ENCODE measurements around the gene KATNAL1. TPM values are rescaled to one million over a fixed set of nuclear protein-coding genes. Genes with fewer than 3 reads are reported as not detected.
"Not testable (repeated sequence)": the region's sequence is repeated elsewhere in the genome, so short reads cannot be mapped to it uniquely, and the experiment has no call there.

The KATNAL1 gene
- polyA plus RNA-seq, 1 donor (not counting 4 experiments of a cell fraction or from before 2014, with no cell fraction given) = 10.1 TPM

- no peak overlapping the region for H3K4me2 ChIP-seq (ENCODE audit: control insufficient read depth, extremely low read depth, insufficient read depth, low read depth, low read length)
- no peak for TF ChIP-seq EZH2 (IDR thresholded peaks at IDR 0.05; ENCODE audit: low read length)
- no peak for TF ChIP-seq CTCF (optimal IDR thresholded peaks at IDR 0.05 in 1 of 3, IDR thresholded peaks at IDR 0.05 in 1 of 3, conservative IDR thresholded peaks at IDR 0.05 in 1 of 3; ENCODE audit: extremely low read depth in 1 of 3, insufficient read depth in 2 of 3, low read length in 3 of 3)
- no peaks in the 10 kb centered on the region for H3K79me2 ChIP-seq (ENCODE audit: control insufficient read depth, insufficient read depth, low read length)
- no peaks in the 10 kb centered on the region for H3K9me1 ChIP-seq (ENCODE audit: control insufficient read depth, extremely low read depth, insufficient read depth, low read length)
- H3K4me1 ChIP-seq (ENCODE audit: control insufficient read depth, extremely low read depth, insufficient read depth, low read length) = no peaks in the 10 kb centered on the region
- dilution Hi-C loops (cut with MboI; ENCODE audit: extremely low pct_ligation_motif_present, low sequenced_read_pairs) = no loop called here
- no peaks in the 10 kb centered on the region for H4K20me1 ChIP-seq (ENCODE audit: control insufficient read depth, extremely low read depth, insufficient read depth, low read length)
- FAIRE-seq (no peak), DNase-seq (ENCODE audit: low read depth, low spot score) (no peak)
- no peak overlapping the region for H3K9ac ChIP-seq (ENCODE audit: control insufficient read depth, extremely low read depth, insufficient read depth, low read length)
- no peak overlapping the region for H3K4me3 ChIP-seq (ENCODE audit: control insufficient read depth in 2 of 3, extremely low read depth in 1 of 3, insufficient read depth in 2 of 3, low read depth in 1 of 3, low read length in 3 of 3)
- no peak overlapping the region for H2AFZ ChIP-seq (ENCODE audit: control insufficient read depth, low read length)
- H3K9me3 ChIP-seq (ENCODE audit: control insufficient read depth, low read depth, low read length) = no peaks in the 10 kb centered on the region
- H3K27me3 ChIP-seq (ENCODE audit: control insufficient read depth, extremely low read depth, insufficient read depth, low read length) = no peaks in the 10 kb centered on the region
- H3K36me3 ChIP-seq (ENCODE audit: control insufficient read depth in 2 of 2, extremely low read depth in 1 of 2, insufficient read depth in 2 of 2, low read length in 2 of 2) = no peaks in the 10 kb centered on the region
- H3K27ac ChIP-seq (ENCODE audit: control insufficient read depth, insufficient read depth, low read length) = no peak overlapping the region
Observed at GRCh38 chr13:30175166-30175565, 132.2 kb downstream of the KATNAL1 start.

- not testable (repeated sequence) for DNase-seq (ENCODE audit: low read depth, low spot score); FAIRE-seq; H3K4me2 ChIP-seq (ENCODE audit: control insufficient read depth, extremely low read depth, insufficient read depth, low read depth, low read length)
Observed at GRCh38 chr13:30174250-30174649, 133.1 kb downstream of the KATNAL1 start.

GRCh38 chr13:30173303-30173610 lies 134.1 kb downstream of the KATNAL1 start:
- Histone ChIP-seq H3K4me2 (ENCODE audit: control insufficient read depth, extremely low read depth, insufficient read depth, low read depth, low read length) (no peak overlapping the region), H3K9me3 (ENCODE audit: control insufficient read depth, low read depth, low read length) (no peaks in the 10 kb centered on the region), H3K27ac (ENCODE audit: control insufficient read depth, insufficient read depth, low read length) (no peak overlapping the region), H3K9ac (ENCODE audit: control insufficient read depth, extremely low read depth, insufficient read depth, low read length) (no peak overlapping the region), H3K27me3 (ENCODE audit: control insufficient read depth, extremely low read depth, insufficient read depth, low read length) (no peaks in the 10 kb centered on the region), H3K79me2 (ENCODE audit: control insufficient read depth, insufficient read depth, low read length) (no peaks in the 10 kb centered on the region), H3K9me1 (ENCODE audit: control insufficient read depth, extremely low read depth, insufficient read depth, low read length) (no peaks in the 10 kb centered on the region), H3K36me3 (ENCODE audit: control insufficient read depth in 2 of 2, extremely low read depth in 1 of 2, insufficient read depth in 2 of 2, low read length in 2 of 2) (no peaks in the 10 kb centered on the region), H3K4me3 (ENCODE audit: control insufficient read depth in 2 of 3, extremely low read depth in 1 of 3, insufficient read depth in 2 of 3, low read depth in 1 of 3, low read length in 3 of 3) (no peak overlapping the region), H4K20me1 (ENCODE audit: control insufficient read depth, extremely low read depth, insufficient read depth, low read length) (no peaks in the 10 kb centered on the region), H2AFZ (ENCODE audit: control insufficient read depth, low read length) (no peak overlapping the region), H3K4me1 (ENCODE audit: control insufficient read depth, extremely low read depth, insufficient read depth, low read length) (no peaks in the 10 kb centered on the region)
- dilution Hi-C loops (cut with MboI; ENCODE audit: extremely low pct_ligation_motif_present, low sequenced_read_pairs) = no loop called here
- FAIRE-seq (no peak), DNase-seq (ENCODE audit: low read depth, low spot score) (no peak)
- TF ChIP-seq CTCF (optimal IDR thresholded peaks at IDR 0.05 in 1 of 3, IDR thresholded peaks at IDR 0.05 in 1 of 3, conservative IDR thresholded peaks at IDR 0.05 in 1 of 3; ENCODE audit: extremely low read depth in 1 of 3, insufficient read depth in 2 of 3, low read length in 3 of 3) (no peak), EZH2 (IDR thresholded peaks at IDR 0.05; ENCODE audit: low read length) (no peak)

More at GRCh38 chr13:30174250-30174649, 133.1 kb downstream of the KATNAL1 start:
- H3K27me3 ChIP-seq (ENCODE audit: control insufficient read depth, extremely low read depth, insufficient read depth, low read length); H3K79me2 ChIP-seq (ENCODE audit: control insufficient read depth, insufficient read depth, low read length); dilution Hi-C loops (cut with MboI; ENCODE audit: extremely low pct_ligation_motif_present, low sequenced_read_pairs); H3K9ac ChIP-seq (ENCODE audit: control insufficient read depth, extremely low read depth, insufficient read depth, low read length); H3K9me3 ChIP-seq (ENCODE audit: control insufficient read depth, low read depth, low read length); H3K36me3 ChIP-seq (ENCODE audit: control insufficient read depth in 2 of 2, extremely low read depth in 1 of 2, insufficient read depth in 2 of 2, low read length in 2 of 2); H3K27ac ChIP-seq (ENCODE audit: control insufficient read depth, insufficient read depth, low read length); H2AFZ ChIP-seq (ENCODE audit: control insufficient read depth, low read length); H3K4me1 ChIP-seq (ENCODE audit: control insufficient read depth, extremely low read depth, insufficient read depth, low read length); H3K9me1 ChIP-seq (ENCODE audit: control insufficient read depth, extremely low read depth, insufficient read depth, low read length); H4K20me1 ChIP-seq (ENCODE audit: control insufficient read depth, extremely low read depth, insufficient read depth, low read length); H3K4me3 ChIP-seq (ENCODE audit: control insufficient read depth in 2 of 3, extremely low read depth in 1 of 3, insufficient read depth in 2 of 3, low read depth in 1 of 3, low read length in 3 of 3): not testable (repeated sequence)
